HG02623 (cell line): ENCODE results near the gene MGAT4B.

ENCODE experiments used
- ATAC-seq: cut with Tn5 transposase; IDR thresholded peaks from one replicate; pipeline ENCODE4 v1.9.1; 2021; ENCODE audit warnings: moderate library complexity; ENCODE audit not compliant: unreplicated experiment

MGAT4B gene

DNA sequence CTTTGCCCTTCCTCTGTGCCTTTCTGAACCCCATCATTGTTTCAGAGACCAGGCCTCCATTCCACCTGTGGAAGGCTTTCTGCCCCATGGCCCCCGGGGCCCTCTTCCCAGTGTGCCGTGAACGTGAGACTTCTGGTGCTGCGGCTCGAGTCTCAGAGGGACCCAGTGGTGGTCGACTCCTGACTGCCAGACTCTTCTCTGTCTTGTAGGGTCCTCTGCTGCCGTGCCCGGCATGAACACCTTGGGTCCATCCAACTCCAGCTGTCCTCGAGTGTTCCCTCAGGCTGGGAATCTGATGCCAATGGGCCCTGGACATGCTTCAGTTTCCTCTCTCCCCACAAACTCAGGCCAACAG is 33.0 kb downstream of the MGAT4B start:
- no peak for ATAC-seq

DNA sequence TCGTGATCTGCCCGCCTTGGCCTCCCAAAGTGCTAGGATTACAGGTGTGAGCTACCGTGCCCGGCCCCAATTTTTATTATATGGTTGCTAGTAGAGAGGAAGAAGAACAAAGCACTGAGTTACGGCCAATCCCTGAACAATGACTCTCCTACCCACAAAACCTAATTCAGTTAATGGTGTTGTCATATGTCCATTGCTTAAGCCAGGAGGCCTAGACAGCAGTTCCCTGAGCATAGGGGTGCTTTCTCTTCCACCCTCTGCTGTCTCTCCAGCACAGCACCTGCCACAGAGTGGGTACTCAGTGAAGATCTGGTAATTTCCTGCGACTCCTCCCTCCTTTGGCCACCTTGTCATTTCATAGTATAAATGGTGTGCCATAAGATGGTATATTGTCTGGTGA is 34.3 kb downstream of the MGAT4B start:
- ATAC-seq: no peak

DNA sequence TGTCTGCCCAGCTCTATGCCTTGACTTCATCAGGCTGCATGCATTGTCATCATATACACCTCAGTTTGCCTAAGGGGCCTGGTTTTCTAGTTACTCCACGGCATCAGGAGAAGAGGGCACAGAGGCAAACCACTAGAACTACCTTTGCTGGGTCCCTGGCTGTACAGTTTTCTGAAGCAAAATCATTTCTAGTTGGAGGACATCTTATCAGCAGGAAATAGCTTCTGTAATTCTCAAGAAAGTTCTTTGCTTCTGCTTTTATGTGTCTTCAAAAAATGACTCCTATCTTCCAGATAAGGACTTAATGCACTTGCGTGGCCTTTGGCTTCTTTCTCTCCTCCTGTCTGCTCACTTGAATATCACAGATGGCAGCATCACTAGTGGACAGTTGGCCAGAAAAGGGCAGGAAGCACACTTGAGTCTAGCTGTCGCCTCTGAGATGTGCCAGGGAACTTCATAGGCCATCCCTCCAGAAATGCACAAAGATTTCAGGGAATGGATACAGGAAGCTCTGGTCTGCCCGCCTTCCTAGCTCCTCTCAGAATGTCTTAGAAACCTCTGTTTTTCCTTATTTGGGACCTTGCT is 35.3 kb downstream of the MGAT4B start:
- no peak for ATAC-seq

DNA sequence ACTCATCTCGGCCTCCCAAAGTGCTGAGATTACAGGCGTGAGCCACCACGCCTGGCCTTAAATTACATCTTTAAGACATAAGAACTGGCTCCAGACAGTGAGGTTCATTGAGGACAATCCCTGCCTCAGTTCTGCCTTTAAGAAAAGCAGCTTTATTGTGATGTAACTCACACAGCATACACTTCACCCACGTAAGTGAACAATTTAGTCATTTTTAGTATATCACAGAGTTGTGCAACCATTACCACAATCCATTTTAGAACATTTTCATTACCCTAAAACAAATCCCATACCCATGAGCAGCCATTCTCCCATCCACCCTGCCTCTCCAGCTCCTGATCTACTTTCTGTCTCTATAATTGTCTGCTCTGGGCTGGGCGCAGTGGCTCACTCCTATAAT is 36.9 kb downstream of the MGAT4B start:
- ATAC-seq: no peak

DNA sequence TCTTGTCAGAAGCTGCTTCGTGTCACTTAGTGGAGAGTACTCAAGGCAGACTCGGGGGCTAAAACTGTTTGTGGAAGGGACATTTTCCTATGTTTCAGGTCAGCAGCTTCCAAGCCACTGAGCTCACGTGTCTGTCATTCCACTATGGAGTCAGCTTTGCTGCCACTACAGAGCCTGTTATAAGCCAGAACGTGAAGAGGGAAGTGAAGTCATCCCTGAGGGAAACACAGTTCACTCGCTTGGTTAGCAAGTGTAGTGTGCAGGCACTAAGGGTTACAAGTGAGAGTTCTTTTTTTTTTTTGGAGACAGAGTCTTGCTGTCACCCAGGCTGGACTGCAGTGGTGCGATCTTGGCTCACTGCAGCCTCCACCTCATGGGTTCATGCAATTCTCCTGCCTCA is 37.4 kb downstream of the MGAT4B start:
- ATAC-seq: no peak

DNA sequence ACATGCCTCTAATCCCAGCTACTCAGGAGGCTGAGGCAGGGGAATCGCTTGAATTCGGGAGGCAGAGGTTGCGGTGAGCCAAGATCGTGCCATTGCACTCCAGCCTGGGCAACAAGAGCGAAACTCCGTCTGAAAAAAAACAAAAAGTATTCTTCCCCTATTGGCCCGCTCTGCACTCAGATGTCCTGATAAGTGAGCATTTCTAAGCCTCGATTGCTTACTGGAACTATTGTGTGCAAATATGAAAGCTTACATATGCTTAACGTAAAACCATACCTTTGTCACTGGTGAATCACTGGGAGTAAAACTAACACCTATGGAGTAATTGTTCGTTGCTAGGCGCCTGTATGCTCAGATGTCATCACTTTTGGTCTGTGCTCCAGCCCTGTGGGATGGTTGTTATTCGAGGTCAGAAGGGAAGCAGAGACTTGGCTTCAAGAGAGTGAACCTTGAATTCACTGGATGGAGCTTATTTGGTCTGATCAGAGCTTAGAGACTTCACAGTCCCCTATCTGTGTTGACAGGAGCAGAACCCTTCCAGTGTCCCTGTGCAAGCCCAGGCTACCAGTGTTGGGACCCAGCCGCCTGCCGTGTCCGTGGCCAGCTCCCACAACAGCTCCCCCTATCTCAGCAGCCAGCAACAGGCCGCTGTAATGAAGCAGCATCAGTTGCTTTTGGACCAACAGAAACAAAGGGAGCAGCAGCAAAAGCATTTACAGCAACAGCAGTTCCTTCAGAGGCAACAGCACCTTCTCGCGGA is 38.2 kb downstream of the MGAT4B start:
- no peak for ATAC-seq

DNA sequence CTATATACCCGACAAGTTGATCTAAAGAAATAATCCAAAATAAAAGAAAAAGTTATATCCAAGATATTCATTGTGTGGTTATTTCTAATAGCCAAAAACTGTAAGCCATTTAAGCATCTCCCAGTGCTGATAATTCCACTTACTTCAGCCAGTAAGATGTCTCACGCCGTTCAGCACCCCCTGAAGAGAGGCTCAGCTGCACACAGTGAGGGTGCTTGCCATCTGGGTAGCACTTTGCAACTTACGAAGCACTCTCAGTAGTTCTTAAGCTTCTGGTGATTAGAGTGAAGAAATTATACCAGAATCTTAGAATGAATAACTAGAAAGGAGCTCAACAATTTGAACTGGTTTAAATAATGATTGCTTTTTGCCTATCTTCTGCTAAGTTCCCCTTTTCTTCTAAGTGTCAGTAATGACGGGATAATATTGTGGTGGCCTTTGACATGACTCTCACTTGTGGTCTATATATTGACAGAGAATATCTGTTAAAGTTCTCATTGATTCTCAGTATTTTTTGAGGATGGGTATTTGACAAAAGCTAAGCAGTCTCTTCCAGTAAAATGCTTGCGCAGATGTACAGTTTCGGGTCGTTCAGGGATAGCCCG is 39.1 kb downstream of the MGAT4B start:
- ATAC-seq: no peak

DNA sequence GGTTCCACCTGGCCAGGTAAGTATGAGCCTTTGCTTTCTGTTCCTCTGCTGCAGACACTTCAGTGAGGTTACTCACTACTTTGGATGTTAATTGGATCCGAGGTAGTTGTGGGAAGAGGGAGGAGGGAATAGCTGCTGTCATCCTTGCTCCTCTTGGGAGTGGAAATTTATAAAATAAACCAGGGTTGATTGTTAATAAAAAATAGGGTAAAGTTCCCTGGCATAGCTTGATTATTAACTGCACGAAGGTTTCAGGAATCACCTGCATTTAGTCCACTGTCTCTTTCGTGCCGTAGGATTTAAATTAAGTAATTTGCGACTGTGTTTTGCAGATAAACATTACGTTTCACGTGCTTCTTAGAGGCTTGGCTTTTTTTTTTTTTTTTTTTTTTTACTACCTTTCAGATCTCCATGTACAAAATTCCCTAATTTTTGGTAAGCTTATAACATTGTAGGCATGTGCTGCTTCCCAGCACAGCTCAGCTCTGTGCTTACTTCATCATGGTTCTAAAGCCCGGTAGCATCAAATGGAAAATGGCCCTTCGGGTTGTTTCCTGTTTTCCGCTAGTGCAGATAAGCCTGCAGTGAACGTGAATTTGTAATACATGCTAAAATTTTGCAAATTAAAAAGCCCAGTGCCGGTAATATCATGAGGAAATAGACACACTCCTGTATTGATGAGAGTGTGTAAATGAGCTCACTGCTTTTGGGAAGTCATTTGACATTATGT is 39.8 kb downstream of the MGAT4B start:
- no peak for ATAC-seq

DNA sequence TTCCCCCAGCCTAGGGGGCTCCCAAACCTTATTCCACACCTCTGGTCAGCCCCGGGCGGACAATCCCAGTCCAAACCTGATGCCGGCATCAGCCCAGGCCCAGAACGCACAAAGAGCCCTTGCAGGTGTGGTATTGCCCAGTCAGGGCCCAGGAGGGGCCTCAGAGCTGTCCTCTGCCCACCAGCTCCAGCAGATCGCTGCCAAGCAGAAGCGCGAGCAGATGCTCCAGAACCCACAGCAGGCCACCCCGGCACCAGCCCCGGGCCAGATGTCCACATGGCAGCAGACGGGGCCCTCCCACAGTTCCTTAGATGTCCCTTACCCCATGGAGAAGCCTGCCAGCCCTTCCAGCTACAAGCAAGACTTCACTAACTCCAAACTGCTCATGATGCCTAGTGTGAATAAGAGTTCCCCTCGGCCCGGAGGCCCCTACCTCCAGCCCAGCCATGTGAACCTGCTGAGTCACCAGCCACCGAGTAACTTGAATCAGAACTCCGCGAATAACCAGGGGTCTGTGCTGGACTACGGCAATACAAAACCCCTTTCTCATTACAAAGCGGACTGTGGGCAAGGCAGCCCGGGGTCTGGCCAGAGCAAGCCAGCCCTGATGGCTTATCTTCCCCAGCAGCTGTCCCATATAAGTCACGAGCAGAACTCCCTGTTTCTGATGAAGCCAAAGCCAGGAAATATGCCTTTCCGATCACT is 40.5 kb downstream of the MGAT4B start:
- ATAC-seq: no peak

DNA sequence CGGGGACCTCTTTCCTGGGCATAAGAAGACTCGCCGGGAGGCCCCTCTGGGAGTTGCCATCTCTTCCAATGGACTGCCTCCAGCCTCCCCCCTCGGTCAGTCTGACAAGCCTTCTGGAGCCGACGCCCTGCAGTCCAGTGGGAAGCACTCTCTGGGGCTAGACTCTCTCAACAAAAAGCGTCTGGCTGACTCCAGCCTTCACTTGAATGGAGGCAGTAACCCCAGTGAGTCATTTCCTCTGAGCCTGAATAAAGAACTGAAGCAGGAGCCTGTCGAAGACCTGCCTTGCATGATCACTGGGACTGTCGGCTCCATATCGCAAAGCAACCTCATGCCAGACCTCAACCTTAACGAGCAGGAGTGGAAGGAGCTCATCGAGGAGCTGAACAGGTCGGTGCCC is 41.3 kb downstream of the MGAT4B start:
- no peak for ATAC-seq

DNA sequence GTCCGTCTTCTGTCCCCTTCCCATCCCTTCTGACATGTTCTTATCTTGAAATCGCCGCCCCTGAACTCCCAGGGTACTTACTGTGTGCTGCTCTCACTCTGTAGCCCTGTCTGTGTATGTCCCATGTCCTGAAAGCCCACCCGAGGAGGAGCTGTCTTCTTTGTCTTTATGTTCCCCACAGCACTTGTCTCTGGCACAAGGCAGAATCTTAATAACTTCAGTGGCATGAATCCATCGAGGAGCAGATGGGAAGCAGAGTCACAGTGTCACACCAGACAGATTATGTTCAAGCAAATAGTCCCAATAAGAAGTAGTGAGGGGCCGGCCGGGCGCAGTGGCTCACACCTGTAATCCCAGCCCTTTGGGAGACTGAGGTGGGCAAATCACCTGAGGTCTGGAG is 42.6 kb downstream of the MGAT4B start:
- no peak for ATAC-seq

DNA sequence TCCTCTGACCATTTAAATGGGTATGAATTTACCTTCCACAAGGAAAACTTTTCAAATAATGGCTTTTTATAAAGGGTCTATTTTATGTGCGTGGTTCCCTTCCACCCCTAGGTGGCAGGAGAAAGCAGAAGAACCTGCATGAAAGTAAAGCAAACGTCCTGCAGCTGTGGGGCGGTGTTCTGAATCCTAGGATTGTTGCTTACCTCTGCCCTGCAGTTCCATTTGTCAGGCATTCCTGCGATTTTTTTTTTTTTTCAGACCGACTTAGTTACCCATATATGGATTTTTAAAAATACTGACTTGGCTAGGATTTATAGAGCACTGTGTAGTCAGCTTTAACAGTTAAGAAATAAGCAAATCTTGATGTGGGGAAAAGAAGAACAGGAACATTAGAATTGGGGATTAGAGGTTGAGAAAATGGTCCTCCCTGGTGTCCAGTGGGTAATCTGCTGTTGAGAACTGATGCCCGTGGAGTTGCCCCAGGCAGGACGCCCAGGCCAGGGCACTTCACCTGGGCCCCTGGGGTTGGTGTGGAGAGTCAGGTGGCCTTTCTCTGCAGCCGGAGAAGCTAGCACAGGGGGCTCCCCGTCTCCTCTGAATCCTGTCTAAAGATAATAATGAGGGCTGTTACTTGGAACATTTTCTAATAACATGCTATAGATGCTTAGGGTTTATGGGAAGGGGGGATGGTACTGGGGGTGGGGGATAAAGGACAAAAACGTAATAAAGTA is 43.3 kb downstream of the MGAT4B start:
- no peak for ATAC-seq

DNA sequence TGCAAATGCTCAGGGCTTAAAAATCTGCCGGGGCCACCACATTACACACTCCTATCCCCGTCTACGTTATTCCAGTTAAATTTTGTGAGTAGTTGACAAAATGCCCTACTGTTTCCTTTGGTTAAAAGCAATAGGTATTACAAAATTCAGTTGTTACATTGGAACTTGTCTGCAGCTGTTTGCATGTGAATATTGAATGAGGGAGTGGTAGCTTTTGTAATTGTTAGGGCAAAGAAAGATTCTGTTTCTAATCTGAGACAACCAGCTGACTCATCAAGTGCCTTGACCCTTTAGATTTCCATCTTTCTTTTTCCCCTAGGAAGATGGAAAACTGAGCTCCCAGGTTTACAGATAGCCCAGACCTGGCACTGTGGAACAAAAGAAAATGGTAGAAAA is 43.9 kb downstream of the MGAT4B start:
- ATAC-seq: no peak

DNA sequence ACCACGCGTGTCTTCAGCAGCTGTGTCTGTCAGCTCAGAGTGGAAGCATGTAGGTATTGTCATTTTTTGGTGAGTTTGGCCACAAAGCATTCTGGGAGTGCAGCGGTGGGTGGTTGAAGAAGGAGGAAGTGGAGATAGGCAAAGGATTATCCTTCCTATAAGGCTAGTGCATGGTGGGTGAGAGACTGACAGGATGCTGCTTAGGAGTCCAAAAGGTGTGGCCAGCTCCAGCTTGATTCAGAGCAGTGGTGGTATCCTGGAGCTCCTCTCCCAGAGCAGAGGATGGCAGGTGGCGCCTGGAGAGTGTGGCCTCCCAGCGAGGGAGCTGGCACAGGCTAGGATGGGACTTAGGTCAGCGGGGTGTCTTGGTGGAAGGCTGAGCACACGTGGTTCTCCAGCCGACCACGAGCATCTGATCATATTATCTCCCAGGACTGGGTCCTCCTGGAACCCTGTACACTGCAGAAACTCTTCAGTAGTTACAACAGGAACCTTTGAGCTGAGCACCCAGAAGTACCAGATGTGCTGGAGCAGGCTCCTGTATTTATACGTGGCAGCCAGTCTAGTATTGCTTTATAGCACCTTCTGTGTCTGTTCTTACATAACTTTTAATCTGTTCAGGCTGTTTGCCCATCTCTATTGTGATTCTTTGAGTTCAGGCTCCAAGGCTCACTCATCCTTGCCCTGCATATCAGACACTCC is 44.4 kb downstream of the MGAT4B start:
- ATAC-seq: no peak

DNA sequence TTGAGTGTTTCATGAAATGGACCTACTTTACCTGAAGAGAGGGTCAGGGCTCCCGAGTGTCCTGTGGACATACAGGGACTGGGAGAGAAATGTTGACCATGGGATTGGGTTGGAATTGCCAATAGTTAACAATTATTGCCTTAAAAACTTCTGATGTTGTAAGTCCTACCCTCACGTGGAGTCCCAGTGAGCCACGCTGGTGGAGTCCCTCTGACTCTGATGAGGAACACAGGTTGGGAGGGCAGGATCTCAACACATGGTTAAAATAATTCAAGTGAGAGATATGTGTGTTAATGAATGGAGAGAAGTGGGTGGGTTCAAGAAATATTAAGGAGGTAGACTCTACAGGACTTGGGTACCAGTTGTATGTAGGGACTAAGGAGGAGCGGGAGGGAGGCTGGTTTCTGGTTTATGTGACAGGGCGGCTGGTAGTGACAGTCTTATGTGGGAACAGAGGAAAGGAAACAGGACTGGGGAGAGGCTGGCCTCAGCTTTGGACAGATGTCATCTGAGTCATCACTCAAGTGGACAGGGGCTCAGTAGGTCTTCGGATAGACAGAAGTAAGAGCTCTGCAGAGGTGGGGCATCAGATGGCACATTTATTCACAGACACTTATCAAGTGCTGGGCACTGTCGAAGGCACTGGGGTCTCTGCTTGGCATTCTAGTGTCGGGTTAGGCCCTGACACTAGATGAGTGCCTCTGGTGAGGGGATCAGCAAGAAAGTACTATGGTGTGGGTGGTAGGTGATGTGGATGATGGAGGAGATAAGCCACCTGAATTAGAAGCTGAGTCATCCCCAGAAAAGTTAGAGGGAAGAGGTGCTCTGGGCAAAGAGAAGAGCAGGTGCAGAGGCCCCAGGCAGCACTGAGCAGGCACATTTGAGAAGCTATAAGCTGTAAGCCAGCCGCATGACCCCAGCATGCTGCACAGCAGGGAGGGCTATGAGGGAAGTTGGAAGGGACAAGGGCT is 46.8 kb downstream of the MGAT4B start:
- peak; percentile 41 for ATAC-seq

DNA sequence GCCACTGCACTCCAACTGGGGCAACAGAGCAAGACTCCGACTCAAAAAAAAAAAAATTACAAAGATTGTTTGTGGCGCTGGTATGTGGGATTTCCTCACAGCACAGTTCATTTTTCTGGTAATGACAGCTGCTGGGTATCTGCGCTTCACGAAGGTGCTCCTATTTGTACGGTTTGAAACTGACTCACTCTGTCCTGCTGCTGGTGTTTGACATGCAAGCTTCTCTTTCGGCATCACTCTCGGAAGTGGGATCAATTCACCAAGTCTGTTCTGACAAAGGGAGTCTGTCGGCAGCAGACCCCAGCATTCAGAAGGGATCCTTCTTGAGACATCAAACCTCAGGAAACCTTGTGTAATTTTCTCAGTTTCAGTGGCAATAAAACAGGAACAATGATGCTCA is 47.7 kb downstream of the MGAT4B start:
- ATAC-seq: no peak

DNA sequence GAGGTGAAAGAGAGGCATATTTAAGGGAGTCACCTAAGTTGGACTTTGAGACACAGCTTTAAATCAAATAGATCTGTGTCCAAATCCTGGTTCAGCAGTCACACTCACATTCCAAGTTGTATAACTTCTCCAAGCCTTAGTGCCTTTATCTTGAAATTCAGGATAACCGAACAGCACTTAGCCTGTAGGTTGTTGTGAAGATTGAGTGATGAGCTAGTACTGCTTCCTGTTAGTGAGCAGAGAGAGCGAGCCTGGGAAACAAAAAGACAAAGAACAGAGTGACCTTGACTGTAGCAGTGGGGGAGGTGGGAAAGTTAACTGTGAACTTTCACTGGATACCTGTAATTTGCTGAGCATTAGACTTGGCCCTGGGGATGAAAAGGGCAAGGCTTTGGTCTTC is 51.6 kb downstream of the MGAT4B start:
- no peak for ATAC-seq

DNA sequence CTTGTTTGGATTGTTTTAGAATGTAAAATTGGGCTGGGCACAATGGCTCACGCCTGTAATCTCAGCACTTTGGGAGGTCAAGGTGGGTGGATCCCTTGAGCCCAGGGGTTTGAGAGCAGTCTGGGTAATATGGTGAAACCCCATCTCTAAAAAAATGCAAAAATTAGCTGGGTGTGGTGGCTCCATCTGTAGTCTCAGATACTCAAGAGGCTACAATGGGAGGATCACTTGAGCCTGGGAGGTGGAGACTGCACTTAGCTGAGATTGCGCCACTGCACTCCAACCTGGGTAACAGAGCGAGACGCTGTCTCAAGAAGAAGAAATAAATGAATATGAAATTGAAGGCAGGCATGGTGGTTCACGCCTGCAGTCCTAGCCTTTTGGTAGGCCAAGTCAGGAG is 52.7 kb downstream of the MGAT4B start:
- ATAC-seq: no peak
